Measurements from ENCODE around the gene DGKE.

Gene DGKE

DNA sequence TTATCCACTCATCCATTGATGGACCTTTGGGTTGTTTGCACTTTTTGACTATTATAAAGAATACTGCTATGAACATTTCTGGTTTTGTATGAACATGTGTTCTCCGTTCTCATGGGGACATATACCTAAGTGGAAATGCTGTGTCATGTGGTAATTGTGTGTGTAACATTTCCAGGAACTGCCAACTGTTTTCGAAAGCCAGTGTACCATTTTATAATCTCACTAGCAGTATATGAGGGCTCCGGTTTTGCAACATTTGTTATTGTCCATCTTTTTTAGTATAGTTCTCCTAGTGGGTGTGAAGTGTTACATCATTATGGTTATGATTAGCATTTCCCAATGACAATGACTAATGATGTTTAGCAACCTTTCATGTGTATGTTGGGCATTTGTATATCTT, 85.0 kb downstream of the DGKE start:
- DNase-seq: no peak

All from KG1 (cell line).